Natural killer cell treated with Interleukin-12 subunit alpha and Interleukin-12 subunit beta and Interleukin-15 and Interleukin-18, amount 100 ng/mL, for 72 hours (primary cell): Measurements from ENCODE around the gene PLPP2. TPM values are rescaled to one million over a fixed set of nuclear protein-coding genes. Genes with fewer than 3 reads are reported as not detected.
A peak's percentile ranks its signal among the peaks of the same experiment; 100 is the strongest.

Experiments used
- ATAC-seq, 2 donors: fragments of 150-1000 bp; cut with Tn5 transposase in 1 of 2; sonication (Bioruptor Pico), chemical (Tn5 transposase) in 1 of 2; 2 replicates each; pipeline ENCODE4 v1.10.0; 2021
- DNase-seq: peaks from one replicate; pipeline ENCODE4 v3.0.0; 2022; ENCODE audit warnings: low spot score
- H3K27ac Mint-ChIP-seq, 2 donors: 1 replicate in 1 of 2; 2 replicates in 1 of 2; pipeline ENCODE4 v1.8.0; 2022; ENCODE audit warnings: mixed read lengths in 2 of 2, mild to moderate bottlenecking in 1 of 2, moderate library complexity in 1 of 2
- H3K27me3 Mint-ChIP-seq, 2 donors: 1 replicate in 1 of 2; 2 replicates in 1 of 2; pipeline ENCODE4 v1.8.0; 2022; ENCODE audit warnings: mixed read lengths in 2 of 2
- H3K36me3 Mint-ChIP-seq: one replicate; pipeline ENCODE4 v1.8.0; 2022; ENCODE audit warnings: mixed read lengths
- H3K4me1 Mint-ChIP-seq, 2 donors: 1 replicate in 1 of 2; 2 replicates in 1 of 2; pipeline ENCODE4 v1.8.0; 2022; ENCODE audit warnings: low read depth in 2 of 2, mixed read lengths in 2 of 2, mild to moderate bottlenecking in 1 of 2
- H3K4me3 Mint-ChIP-seq: one replicate; pipeline ENCODE4 v1.8.0; 2022; ENCODE audit warnings: mixed read lengths
- H3K9me3 Mint-ChIP-seq: 2 replicates; pipeline ENCODE4 v1.8.0; 2022; ENCODE audit warnings: mixed read lengths
- total RNA-seq, 2 donors: library from RNA; stranded (reverse); gene quantifications; one replicate each; pipeline ENCODE4 v1.2.3, GENCODE V29; 2022

PLPP2 gene
- total RNA-seq, 2 donors from 2014 or later: 0.05 TPM; not detected in 1

DNA sequence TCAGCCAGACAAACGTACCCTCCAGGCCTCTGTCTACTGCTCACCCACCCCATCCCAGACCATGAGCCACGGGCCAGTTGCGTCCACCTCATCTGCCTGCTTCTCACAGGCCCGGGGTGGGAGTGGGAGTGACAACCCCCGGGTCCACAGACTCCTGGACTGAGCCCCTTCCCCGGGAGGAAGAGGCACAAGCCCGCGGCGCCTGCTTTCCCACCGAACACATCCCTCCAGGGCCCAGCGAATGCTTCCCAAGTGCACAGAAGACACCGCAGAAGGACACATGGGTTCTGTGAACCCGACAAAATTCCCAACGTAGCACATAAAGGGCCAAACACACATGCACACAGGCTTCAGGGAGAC lies 18.0 kb upstream of the PLPP2 start:
- H3K27me3 Mint-ChIP-seq: no peaks in the 10 kb centered on the region
- no peaks in the 10 kb centered on the region for H3K9me3 Mint-ChIP-seq
- no peak overlapping the region for H3K4me3 Mint-ChIP-seq
- no peaks in the 10 kb centered on the region for H3K36me3 Mint-ChIP-seq
- H3K27ac Mint-ChIP-seq: no peak overlapping the region
- ATAC-seq (no peak), DNase-seq (no peak)
- no peaks in the 10 kb centered on the region for H3K4me1 Mint-ChIP-seq

DNA sequence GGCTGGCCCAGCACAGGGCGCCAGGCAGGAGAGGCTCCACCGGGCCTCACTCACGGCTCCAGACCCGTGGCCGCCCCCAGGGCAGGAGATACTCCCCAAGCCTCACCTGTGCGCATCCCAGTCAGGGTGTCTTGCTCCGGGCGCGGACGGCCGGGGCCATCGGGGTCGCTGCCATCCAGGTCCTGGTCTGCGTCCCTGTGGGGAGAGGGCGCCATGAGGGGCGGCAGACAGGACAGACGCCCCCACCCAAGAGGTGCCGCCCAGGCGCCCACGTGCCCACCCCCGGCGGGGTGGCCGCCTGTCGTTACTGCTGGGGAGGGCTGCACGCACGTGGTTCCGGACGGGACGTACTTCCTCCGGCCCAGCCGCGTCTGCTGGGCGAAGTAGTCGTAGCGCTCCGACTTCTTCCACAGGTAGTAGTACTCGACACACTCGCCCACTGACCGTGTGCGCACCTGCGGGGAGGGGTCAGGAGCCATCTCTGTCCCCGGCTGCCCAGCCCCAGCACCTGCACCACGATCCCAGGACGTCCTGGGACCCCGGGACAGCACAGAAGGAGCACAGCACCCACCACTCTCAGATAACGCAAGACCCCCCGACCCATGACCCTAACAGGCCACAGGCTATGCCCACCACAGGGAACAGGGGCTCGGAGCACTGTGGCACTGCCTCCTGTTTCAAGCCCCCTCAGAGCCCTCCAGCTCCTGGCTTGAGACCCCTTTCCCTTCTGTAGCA lies 17.4 kb upstream of the PLPP2 start:
- peak in 1 of 2 donors; percentile 7 for ATAC-seq

DNA sequence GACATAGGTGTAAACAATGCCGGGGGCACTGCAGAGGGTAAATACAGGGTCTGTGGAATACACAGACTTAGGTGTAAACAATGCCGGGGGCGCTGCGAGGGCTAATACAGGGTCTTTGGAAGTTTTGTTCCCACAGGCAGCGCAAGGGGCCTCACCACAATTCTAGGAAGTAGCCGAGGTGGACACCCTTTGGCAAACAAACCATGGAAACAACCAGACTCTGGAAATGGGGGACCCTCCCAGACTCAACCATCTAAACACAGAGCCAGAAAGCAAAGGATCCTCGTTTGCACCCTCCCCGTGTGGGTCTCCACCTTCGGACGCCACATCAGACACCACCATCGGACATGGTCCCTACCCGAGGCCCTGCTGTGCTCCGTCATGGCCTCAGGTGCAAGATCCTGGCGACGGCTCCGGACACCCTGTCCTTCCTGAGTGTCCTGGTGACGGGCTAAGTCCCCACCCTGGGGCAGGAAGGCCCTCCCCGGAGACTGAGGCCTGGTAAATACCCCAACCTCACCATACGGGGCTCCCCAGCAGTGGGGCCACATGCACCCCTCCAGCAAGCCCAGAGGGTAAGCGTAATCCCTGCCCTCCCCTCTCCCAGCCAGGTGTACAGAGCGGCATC lies 16.7 kb upstream of the PLPP2 start:
- H3K36me3 Mint-ChIP-seq: no peaks in the 10 kb centered on the region
- no peaks in the 10 kb centered on the region for H3K4me1 Mint-ChIP-seq
- no peak for DNase-seq
- no peaks in the 10 kb centered on the region for H3K27me3 Mint-ChIP-seq
- H3K9me3 Mint-ChIP-seq: no peaks in the 10 kb centered on the region
- peak in 1 of 2 donors; percentile 8 for ATAC-seq
- no peak overlapping the region for H3K27ac Mint-ChIP-seq
- no peak overlapping the region for H3K4me3 Mint-ChIP-seq

More for the DNA sequence above, 17.4 kb upstream of the PLPP2 start:
- H3K27me3 Mint-ChIP-seq: no peaks in the 10 kb centered on the region
- no peaks in the 10 kb centered on the region for H3K4me1 Mint-ChIP-seq
- no peaks in the 10 kb centered on the region for H3K36me3 Mint-ChIP-seq
- H3K4me3 Mint-ChIP-seq: no peak overlapping the region
- DNase-seq: no peak
- no peaks in the 10 kb centered on the region for H3K9me3 Mint-ChIP-seq
- no peak overlapping the region for H3K27ac Mint-ChIP-seq

DNA sequence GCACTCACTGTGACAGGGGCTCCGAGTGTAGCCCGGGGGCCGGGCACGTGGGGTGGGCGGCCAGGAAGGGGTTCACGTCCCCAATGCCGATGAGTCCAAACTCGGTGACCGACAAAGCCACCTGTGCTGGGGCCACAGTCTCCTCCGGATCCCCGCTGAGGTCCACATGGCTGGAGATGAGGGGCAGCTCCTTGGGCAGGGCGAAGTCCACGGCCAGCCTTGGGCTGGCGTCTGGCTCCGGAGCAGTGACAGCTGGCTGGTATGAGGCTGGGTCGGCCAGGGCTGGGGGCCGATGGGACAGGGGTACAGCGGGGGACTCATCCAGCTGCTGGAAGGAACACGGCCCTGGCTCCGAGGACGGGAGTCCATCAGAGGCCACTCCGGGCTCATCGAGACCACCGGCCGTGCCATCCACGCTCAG lies 15.9 kb upstream of the PLPP2 start:
- H3K27me3 Mint-ChIP-seq: no peaks in the 10 kb centered on the region
- H3K36me3 Mint-ChIP-seq: no peaks in the 10 kb centered on the region
- DNase-seq (no peak), ATAC-seq (no peak)
- no peaks in the 10 kb centered on the region for H3K4me1 Mint-ChIP-seq
- H3K4me3 Mint-ChIP-seq: no peak overlapping the region
- H3K27ac Mint-ChIP-seq: no peak overlapping the region
- no peaks in the 10 kb centered on the region for H3K9me3 Mint-ChIP-seq

DNA sequence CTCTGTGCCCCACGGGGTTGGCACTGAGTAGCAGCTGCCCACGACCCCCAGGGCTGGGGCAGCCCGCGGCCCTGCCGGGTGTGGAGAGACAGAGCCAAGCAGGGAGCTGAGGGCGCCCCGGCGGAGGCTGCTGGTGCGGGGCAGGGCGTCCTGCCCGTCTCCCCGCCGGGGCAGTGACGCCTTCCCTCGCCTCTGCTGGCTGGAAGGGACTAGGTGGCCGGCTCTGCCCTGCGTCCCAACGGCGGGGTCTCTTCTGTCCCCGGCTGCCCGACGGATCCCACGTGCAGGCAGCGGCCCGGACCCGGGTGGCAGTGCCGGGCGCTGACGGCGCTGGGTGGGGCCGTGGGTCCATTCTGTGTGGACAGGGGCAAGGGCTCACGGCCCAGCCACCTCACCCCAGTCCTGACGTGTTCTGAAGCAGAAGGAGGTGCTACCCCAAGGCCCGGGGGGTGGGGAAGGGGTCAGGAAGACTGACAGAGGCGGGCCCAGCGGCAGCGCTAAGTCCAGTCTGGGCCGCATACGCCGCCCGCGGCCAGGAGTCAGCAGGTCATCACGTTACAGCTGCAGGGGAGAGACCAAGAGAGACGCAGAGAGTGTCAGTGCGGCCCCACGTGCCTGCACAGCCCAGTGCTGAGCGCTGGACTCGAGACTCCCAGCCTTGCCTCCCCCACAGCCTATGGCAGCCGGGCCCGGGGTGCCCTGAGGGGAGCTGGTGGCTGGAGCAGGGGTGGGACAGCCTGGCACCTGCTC lies 15.1 kb upstream of the PLPP2 start:
- H3K4me3 Mint-ChIP-seq: no peak overlapping the region
- H3K27me3 Mint-ChIP-seq: no peaks in the 10 kb centered on the region
- no peaks in the 10 kb centered on the region for H3K4me1 Mint-ChIP-seq
- no peaks in the 10 kb centered on the region for H3K9me3 Mint-ChIP-seq
- peak; percentile 20 to 28 for ATAC-seq
- no peaks in the 10 kb centered on the region for H3K36me3 Mint-ChIP-seq
- H3K27ac Mint-ChIP-seq: no peak overlapping the region
- DNase-seq: no peak

DNA sequence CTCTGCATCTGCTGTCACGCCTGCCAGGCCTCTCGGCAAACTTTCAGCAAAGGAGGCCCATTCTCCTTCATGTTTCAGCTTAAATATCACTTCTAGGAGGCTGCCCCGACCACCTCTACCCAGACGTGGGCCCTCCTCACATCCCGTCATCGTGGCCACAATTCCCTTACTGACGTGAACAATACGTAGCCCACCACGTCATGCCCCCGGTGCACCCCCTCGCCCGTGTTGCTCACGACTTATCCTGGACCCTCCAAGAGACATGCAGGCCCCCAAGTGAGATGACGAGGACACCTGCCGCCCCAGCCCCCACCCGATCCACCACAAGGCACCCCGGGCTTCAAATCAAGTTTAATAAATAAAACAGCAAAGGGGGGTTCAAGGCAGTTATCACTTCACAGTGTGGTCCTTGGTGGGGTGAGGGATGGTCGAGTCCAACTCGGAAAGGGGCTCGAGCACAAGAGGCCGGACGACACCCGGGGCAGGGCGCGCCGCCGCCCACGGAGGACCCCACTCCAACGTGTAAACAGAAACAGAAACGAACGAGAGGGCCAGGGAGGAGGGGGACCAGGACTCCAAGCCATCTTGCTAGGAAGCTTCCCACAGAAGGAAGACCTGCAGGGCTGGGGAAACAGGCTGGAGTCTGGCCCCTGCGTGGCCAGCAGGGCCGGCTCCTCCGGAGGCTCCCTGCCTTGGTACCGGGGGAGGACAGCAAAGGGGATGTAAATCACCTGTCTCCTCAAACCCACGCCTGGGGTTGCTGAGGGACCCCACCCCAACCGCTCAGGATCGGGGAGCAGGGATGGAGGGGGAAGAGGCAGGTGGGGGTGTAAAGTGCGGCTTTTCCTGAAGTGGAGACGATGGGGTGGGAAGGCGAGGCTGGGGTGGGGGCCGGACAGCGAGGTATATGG lies 14.3 kb upstream of the PLPP2 start:
- Mint-ChIP-seq H3K27ac (no peak overlapping the region), H3K4me3 (no peak overlapping the region), H3K36me3 (no peaks in the 10 kb centered on the region), H3K4me1 (no peaks in the 10 kb centered on the region), H3K27me3 (no peaks in the 10 kb centered on the region), H3K9me3 (no peaks in the 10 kb centered on the region)
- DNase-seq: no peak
- no peak for ATAC-seq

DNA sequence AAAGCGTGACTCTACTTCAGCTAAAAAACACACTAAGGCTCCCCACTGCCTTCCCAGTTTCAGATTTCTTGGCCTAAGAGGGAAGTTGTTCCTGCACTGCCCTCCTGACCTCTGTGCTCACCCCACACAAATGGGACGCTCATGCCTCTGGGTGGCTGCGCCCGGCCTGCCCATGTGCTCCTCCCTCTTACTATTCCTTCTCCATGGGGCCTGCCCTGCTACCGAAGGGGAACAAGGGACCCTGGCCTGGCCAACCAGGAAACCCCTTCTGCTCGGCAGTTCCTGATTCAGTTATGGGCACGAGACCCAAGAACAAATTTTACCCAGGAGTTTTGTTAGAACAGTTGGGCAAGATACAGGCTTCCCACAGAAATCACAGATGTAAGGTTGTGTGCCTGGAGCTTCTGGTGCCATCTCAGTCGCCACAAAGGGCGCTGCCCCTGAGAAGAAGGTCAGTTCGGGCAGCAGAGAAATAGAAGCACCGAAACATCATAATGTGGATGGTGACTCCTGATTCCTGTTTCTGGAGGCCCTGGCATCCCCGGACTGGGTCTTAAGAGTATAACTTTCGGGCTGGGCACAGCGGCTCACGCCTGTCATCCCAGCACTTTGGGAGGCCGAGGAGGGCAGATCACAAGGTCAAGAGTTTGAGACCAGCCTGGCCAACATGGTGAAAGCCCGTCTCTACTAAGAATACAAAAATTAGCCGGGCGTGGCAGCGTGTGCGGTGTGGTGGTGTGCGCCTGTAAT lies 5.4 kb upstream of the PLPP2 start:
- no peaks in the 10 kb centered on the region for H3K36me3 Mint-ChIP-seq
- H3K4me1 Mint-ChIP-seq: peaks cover 0 to 3% of the 10 kb centered on the region in 2 donors
- ATAC-seq (no peak), DNase-seq (no peak)
- no peaks in the 10 kb centered on the region for H3K9me3 Mint-ChIP-seq
- H3K27me3 Mint-ChIP-seq: peaks cover 20 to 22% of the 10 kb centered on the region in 2 donors
- no peak overlapping the region for H3K4me3 Mint-ChIP-seq
- H3K27ac Mint-ChIP-seq: no peak overlapping the region

DNA sequence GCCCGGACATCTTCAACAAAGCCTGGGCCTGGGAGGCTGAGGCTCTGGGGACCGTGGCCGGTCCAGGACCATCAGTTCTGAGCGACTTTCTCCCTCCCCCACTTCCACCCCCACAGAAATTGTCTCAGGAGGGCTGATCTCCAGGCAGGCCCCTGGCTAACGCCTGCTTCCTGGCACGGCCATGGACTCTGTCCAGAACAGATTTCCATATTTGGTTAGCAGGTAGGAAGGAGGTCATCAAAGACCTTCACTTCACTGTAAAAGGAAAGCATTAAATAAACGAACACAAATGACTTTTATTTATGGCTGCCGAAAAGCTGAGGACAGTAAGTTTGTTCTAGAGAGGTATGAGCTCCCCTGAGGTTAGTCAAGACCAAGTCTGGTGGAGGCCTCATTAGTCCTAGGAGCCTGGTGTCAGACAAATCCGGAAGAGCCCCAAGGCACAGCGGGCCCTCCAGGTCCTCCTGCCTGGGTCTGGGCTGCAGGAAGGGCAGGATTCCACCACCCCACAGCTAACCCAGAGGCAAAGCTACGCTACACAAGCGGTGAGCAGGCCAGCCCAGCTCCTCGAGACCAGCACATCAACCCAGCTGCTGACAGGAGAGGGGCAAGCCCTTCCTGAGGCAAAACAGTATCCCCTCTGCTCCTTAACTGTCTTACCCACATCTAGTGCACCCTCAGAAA lies 4.6 kb upstream of the PLPP2 start:
- Mint-ChIP-seq H3K9me3 (no peaks in the 10 kb centered on the region), H3K4me3 (no peak overlapping the region), H3K36me3 (no peaks in the 10 kb centered on the region), H3K4me1 (peaks cover 0 to 3% of the 10 kb centered on the region in 2 donors), H3K27ac (no peak overlapping the region), H3K27me3 (peaks cover 20 to 22% of the 10 kb centered on the region in 2 donors)
- ATAC-seq: no peak
- no peak for DNase-seq

DNA sequence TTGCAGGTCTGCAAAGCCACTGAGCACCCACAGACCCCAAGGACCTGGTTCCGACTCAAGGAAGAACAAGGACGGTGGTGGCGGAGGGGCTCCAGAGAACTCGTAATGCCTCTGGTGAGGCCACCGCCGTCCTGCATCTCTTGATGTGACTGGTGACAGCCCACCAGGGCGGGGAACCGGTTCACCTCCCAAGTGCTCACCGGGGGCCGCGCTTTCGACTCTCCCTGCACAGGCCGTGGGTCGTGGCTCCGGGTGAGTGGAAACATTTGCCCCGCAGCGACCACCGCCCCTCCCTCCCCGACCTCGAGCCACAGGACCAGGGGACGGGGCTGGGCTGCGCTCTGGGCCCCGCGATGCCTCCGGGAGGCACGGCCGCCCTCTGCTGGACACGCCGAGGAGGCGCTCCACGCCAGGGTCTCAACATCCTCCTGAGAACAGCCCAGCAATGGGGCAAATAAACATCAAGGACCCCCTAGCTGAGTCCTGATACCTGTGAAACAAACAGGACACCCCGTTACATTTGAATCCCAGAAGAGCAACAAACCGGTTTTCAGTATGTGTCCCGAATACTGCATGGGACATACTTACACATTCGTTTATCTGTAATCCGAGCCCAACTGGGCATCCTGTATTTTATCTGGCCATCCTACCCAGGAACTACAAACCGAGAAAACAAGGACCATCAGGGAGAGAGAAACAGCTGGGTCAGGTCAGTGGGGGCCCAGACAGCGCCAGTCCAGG lies 3.9 kb upstream of the PLPP2 start:
- Mint-ChIP-seq H3K36me3 (no peaks in the 10 kb centered on the region), H3K4me1 (peaks cover 0 to 3% of the 10 kb centered on the region in 2 donors), H3K27me3 (peaks cover 20 to 22% of the 10 kb centered on the region in 2 donors), H3K9me3 (no peaks in the 10 kb centered on the region), H3K27ac (no peak overlapping the region), H3K4me3 (no peak overlapping the region)
- ATAC-seq: peak; percentile 69
- DNase-seq: no peak

DNA sequence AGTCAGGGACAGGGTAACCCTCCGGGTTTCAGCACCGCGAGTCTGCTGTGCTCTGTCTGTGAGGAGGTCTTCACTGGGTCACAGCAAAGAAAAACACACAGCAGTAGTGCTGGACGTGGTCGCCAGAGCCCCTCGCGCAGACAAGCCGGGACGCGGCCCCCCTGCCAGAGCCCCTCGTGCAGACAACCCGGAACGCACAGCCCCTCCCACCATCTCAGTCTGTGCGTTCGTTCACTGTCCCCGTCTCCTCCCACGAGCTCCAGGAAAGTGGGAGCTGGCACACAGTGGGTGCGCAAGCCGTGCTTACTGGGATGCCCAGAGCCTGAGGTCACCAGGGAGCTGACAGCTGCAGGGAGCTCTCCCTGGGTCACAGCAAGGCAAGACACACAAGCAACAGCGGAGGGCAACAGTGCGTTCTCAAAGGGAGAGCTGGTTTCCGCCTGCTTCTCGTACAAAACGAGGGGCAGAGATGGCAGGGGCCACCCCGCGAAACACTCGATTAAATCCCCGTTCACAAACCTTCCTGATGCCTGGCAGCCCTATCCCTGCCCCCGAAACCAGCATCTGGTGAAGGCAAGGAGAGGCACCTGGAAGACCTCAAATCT lies 3.2 kb upstream of the PLPP2 start:
- peaks cover 0 to 3% of the 10 kb centered on the region in 2 donors for H3K4me1 Mint-ChIP-seq
- no peak for ATAC-seq
- no peaks in the 10 kb centered on the region for H3K36me3 Mint-ChIP-seq
- DNase-seq: no peak
- H3K4me3 Mint-ChIP-seq: no peak overlapping the region
- H3K9me3 Mint-ChIP-seq: no peaks in the 10 kb centered on the region
- H3K27me3 Mint-ChIP-seq: peaks cover 22% of the 10 kb centered on the region in 2 donors
- H3K27ac Mint-ChIP-seq: no peak overlapping the region

DNA sequence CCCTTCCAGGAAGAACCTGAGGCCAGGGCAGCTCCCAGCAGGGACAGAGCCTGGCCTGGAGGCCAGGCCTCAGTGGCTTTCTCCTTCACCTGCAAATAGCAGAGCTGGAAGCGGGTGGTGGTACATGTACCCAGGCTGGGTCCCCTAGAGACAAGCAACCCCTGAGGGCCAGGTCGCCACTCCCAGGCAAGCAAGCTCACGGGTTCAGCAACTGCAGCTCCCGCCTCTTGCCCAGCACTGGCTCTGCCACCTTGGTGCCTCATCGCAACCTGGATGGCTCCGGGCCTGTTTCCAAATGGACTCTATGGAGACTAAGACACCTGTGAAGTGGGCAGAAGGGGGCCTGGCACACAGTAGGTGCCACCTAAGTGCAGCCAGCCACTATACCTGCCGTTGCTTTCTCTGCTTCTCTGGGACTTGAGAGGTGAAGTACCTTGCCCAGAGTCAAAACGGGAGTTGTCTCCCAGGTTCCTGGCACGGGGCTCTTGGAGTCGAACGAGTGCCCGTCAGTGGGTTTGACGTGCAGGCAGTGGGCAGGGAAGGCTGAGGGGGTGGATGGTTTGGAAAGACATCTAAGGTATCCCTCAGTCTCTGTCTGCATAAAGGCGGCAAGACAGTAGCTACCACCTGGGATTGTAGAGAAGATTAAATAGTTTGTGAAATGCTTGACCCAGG lies 2.4 kb upstream of the PLPP2 start:
- ATAC-seq: no peak
- H3K27ac Mint-ChIP-seq: no peak overlapping the region
- H3K9me3 Mint-ChIP-seq: no peaks in the 10 kb centered on the region
- H3K4me3 Mint-ChIP-seq: no peak overlapping the region
- H3K27me3 Mint-ChIP-seq: peaks cover 22 to 25% of the 10 kb centered on the region in 2 donors
- H3K36me3 Mint-ChIP-seq: no peaks in the 10 kb centered on the region
- H3K4me1 Mint-ChIP-seq: peaks cover 0 to 3% of the 10 kb centered on the region in 2 donors
- DNase-seq: no peak
